ENCODE data around the gene THAP2. TPM values are rescaled to one million over a fixed set of nuclear protein-coding genes. Genes with fewer than 3 reads are reported as not detected.

The THAP2 gene
- total and polyA plus RNA-seq, 8 donors, result 5.2 to 20.6 (median 12.8) TPM

DNA sequence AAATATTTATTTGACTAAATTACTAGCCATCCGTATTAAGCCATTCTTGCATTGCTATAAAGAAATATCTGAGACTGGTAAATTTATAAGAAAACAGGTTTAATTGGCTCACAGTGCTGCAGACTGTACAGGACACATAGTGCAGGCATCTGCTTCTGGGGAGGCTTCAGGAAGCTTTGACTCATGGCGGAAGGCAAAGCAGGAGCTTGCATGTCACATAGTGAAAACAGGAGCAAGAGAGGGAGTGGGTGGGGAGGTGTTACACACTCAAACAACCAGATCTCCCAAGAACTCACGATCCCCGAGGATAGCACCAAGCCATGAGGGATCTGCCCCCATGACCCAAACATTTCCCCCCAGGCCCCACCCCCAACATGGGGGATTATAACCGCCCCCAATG lies 63.9 kb downstream of the THAP2 start:
- DNase-seq (no peak), ATAC-seq (no peak)
- intact Hi-C loops (cut with DNase I), result no loop called here
- no peaks in the 10 kb centered on the region for H3K9me3 ChIP-seq
- TF ChIP-seq, protein P1, sequence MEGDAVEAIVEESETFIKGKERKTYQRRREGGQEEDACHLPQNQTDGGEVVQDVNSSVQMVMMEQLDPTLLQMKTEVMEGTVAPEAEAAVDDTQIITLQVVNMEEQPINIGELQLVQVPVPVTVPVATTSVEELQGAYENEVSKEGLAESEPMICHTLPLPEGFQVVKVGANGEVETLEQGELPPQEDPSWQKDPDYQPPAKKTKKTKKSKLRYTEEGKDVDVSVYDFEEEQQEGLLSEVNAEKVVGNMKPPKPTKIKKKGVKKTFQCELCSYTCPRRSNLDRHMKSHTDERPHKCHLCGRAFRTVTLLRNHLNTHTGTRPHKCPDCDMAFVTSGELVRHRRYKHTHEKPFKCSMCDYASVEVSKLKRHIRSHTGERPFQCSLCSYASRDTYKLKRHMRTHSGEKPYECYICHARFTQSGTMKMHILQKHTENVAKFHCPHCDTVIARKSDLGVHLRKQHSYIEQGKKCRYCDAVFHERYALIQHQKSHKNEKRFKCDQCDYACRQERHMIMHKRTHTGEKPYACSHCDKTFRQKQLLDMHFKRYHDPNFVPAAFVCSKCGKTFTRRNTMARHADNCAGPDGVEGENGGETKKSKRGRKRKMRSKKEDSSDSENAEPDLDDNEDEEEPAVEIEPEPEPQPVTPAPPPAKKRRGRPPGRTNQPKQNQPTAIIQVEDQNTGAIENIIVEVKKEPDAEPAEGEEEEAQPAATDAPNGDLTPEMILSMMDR (IDR thresholded peaks at IDR 0.05), result no peak
- no peaks in the 10 kb centered on the region for H3K27me3 ChIP-seq
- H3K4me3 ChIP-seq, result no peak overlapping the region
- no peak overlapping the region for H3K27ac ChIP-seq
- no peaks in the 10 kb centered on the region for H3K4me1 ChIP-seq
- H3K36me3 ChIP-seq, result no peaks in the 10 kb centered on the region

Other genes with a start within 250 kb of the THAP2 start
- gene LGR5, start 224.5 kb upstream of the THAP2 start, total RNA-seq, result under 1 TPM; 0.39 to 0.82 TPM
- 1 to 10 TPM; 2.1 to 6.6 (median 3.6) TPM for gene LGR5, start 224.5 kb upstream of the THAP2 start, polyA plus RNA-seq (ENCODE audit: insufficient read length in 6 of 6)
- gene ZFC3H1, start 453 bp upstream of the THAP2 start, total RNA-seq, result 10 to 100 TPM; 40.7 to 50.7 TPM
- gene ZFC3H1, start 453 bp upstream of the THAP2 start, polyA plus RNA-seq (ENCODE audit: insufficient read length in 6 of 6), result 10 to 100 TPM; 69.0 to 95.6 (median 77.2) TPM
- 10 to 100 TPM; 33.4 to 35.0 TPM for gene TMEM19, start 21.8 kb downstream of the THAP2 start, total RNA-seq
- gene TMEM19, start 21.8 kb downstream of the THAP2 start, polyA plus RNA-seq (ENCODE audit: insufficient read length in 6 of 6), result 10 to 100 TPM; 23.5 to 34.9 (median 29.2) TPM
- 10 to 100 TPM; 71.9 to 77.7 TPM for gene RAB21, start 90.6 kb downstream of the THAP2 start, total RNA-seq
- gene RAB21, start 90.6 kb downstream of the THAP2 start, polyA plus RNA-seq (ENCODE audit: insufficient read length in 6 of 6), result 10 to 100 TPM; 45.8 to 61.6 (median 55.7) TPM
- gene TBC1D15, start 175.5 kb downstream of the THAP2 start, total RNA-seq, result 10 to 100 TPM; 34.9 to 39.6 TPM
- 10 to 100 TPM; 46.2 to 72.2 (median 50.3) TPM for gene TBC1D15, start 175.5 kb downstream of the THAP2 start, polyA plus RNA-seq (ENCODE audit: insufficient read length in 6 of 6)